ENCODE data around the gene KIF6. TPM values are rescaled to one million over a fixed set of nuclear protein-coding genes. Genes with fewer than 3 reads are reported as not detected.

Gene KIF6
- total and polyA plus RNA-seq, 2 donors (not counting 1 experiment from before 2014, with no cell fraction given), result not detected

GRCh38 chr6:39617520-39617919, 107.7 kb downstream of the KIF6 start:
- no peak overlapping the region for H3K4me3 Mint-ChIP-seq
- Histone ChIP-seq H3K27me3 (replicated peaks in 1 of 4; ENCODE audit: control extremely low read depth in 1 of 4, control insufficient read depth in 3 of 4, insufficient read depth in 4 of 4, low read length in 3 of 4) (peaks cover 0 to 3% (median 0%) of the 10 kb centered on the region in 4 experiments), H2AFZ (ENCODE audit: insufficient read depth, low read depth, low read length, poor library complexity, severe bottlenecking) (no peak overlapping the region), H3K27ac (ENCODE audit: low read length in 2 of 2) (no peak overlapping the region), H4K20me1 (ENCODE audit: control insufficient read depth, insufficient read depth, low read length, poor library complexity, severe bottlenecking) (no peaks in the 10 kb centered on the region), H3K4me3 (ENCODE audit: control extremely low read depth in 1 of 5, extremely low read depth in 1 of 5, insufficient read depth in 1 of 5, low read depth in 2 of 5, low read length in 4 of 5) (no peak overlapping the region), H3K9ac (ENCODE audit: low read length) (no peak overlapping the region), H3K36me3 (replicated peaks in 1 of 2; ENCODE audit: control extremely low read depth in 1 of 2, control insufficient read depth in 1 of 2, extremely low read depth in 1 of 2, insufficient read depth in 2 of 2, low read length in 1 of 2) (no peaks in the 10 kb centered on the region), H3K4me2 (replicated peaks; ENCODE audit: low read depth, low read length, poor library complexity, severe bottlenecking) (no peak overlapping the region), H3K9me3 (ENCODE audit: control extremely low read depth in 1 of 3, control insufficient read depth in 2 of 3, insufficient read depth in 1 of 3, low read length in 2 of 3) (no peaks in the 10 kb centered on the region), H3K79me2 (ENCODE audit: control insufficient read depth, insufficient read depth, low read length) (no peaks in the 10 kb centered on the region), H3K4me1 (ENCODE audit: control insufficient read depth in 2 of 2, insufficient read depth in 2 of 2, low read length in 2 of 2) (no peaks in the 10 kb centered on the region)
- POLR2A ChIA-PET, result no interaction called here
- CTCF ChIA-PET, result no interaction called here
- no peaks in the 10 kb centered on the region for H3K4me1 Mint-ChIP-seq
- TF ChIP-seq, protein P1, sequence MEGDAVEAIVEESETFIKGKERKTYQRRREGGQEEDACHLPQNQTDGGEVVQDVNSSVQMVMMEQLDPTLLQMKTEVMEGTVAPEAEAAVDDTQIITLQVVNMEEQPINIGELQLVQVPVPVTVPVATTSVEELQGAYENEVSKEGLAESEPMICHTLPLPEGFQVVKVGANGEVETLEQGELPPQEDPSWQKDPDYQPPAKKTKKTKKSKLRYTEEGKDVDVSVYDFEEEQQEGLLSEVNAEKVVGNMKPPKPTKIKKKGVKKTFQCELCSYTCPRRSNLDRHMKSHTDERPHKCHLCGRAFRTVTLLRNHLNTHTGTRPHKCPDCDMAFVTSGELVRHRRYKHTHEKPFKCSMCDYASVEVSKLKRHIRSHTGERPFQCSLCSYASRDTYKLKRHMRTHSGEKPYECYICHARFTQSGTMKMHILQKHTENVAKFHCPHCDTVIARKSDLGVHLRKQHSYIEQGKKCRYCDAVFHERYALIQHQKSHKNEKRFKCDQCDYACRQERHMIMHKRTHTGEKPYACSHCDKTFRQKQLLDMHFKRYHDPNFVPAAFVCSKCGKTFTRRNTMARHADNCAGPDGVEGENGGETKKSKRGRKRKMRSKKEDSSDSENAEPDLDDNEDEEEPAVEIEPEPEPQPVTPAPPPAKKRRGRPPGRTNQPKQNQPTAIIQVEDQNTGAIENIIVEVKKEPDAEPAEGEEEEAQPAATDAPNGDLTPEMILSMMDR (IDR thresholded peaks at IDR 0.05), result no peak
- no peak for TF ChIP-seq EZH2 (IDR thresholded peaks at IDR 0.05; ENCODE audit: borderline replicate concordance, insufficient read depth, low read depth, low read length, poor library complexity, severe bottlenecking)
- H3K9me3 Mint-ChIP-seq (ENCODE audit: insufficient read depth), result no peaks in the 10 kb centered on the region
- DNase-seq (no peak), ATAC-seq (ENCODE audit: low read depth) (no peak)
- peaks cover 18% of the 10 kb centered on the region for H3K27me3 Mint-ChIP-seq
- no peak overlapping the region for H3K27ac Mint-ChIP-seq
- intact Hi-C loops (cut with micrococcal nuclease), result no loop called here
- no CpG with 5 or more reads among the region's 3 CpGs for WGBS (ENCODE audit: insufficient coverage)

DNA sequence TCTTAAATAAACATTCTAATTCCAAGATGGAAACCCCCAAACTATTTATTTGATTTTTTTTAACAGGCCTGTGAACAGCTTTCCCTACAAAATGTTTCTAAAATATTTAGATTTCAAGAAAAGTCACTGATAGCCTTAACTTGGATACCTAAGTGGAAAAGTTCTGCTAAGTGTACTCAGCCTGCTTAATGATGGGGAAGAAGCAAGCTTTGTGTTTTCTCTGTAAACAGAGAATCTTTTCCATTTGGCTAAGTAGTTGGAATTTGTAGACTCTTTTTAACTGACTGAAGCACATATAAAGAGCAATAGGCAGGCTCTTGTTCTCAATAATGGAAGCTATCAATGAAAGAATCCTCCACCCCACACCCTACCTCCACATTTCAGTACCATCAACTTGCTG, 108.2 kb downstream of the KIF6 start:
- H3K27me3 Mint-ChIP-seq, result peaks cover 18% of the 10 kb centered on the region
- no peak for ATAC-seq (ENCODE audit: low read depth)
- TF ChIP-seq EZH2 (IDR thresholded peaks at IDR 0.05; ENCODE audit: borderline replicate concordance, insufficient read depth, low read depth, low read length, poor library complexity, severe bottlenecking), result no peak
- TF ChIP-seq, protein P1 (IDR thresholded peaks at IDR 0.05), result no peak
- ChIA-PET CTCF (no interaction called here), POLR2A (no interaction called here)
- H3K27ac Mint-ChIP-seq, result no peak overlapping the region
- no peaks in the 10 kb centered on the region for H3K79me2 ChIP-seq (ENCODE audit: control insufficient read depth, insufficient read depth, low read length)
- intact Hi-C loops (cut with micrococcal nuclease), result no loop called here
- no peak overlapping the region for H3K4me3 Mint-ChIP-seq
- H3K4me3 ChIP-seq (ENCODE audit: control extremely low read depth in 1 of 5, extremely low read depth in 1 of 5, insufficient read depth in 1 of 5, low read depth in 2 of 5, low read length in 4 of 5), result no peak overlapping the region
- no peak for DNase-seq
- no peaks in the 10 kb centered on the region for H3K9me3 ChIP-seq (ENCODE audit: control extremely low read depth in 1 of 3, control insufficient read depth in 2 of 3, insufficient read depth in 1 of 3, low read length in 2 of 3)
- H3K4me2 ChIP-seq (replicated peaks; ENCODE audit: low read depth, low read length, poor library complexity, severe bottlenecking), result no peak overlapping the region
- no peaks in the 10 kb centered on the region for H3K9me3 Mint-ChIP-seq (ENCODE audit: insufficient read depth)
- no peak overlapping the region for H2AFZ ChIP-seq (ENCODE audit: insufficient read depth, low read depth, low read length, poor library complexity, severe bottlenecking)
- no peaks in the 10 kb centered on the region for H4K20me1 ChIP-seq (ENCODE audit: control insufficient read depth, insufficient read depth, low read length, poor library complexity, severe bottlenecking)
- no peaks in the 10 kb centered on the region for H3K4me1 ChIP-seq (ENCODE audit: control insufficient read depth in 2 of 2, insufficient read depth in 2 of 2, low read length in 2 of 2)
- peaks cover 0 to 3% (median 0%) of the 10 kb centered on the region in 4 experiments for H3K27me3 ChIP-seq (replicated peaks in 1 of 4; ENCODE audit: control extremely low read depth in 1 of 4, control insufficient read depth in 3 of 4, insufficient read depth in 4 of 4, low read length in 3 of 4)
- no peaks in the 10 kb centered on the region for H3K36me3 ChIP-seq (replicated peaks in 1 of 2; ENCODE audit: control extremely low read depth in 1 of 2, control insufficient read depth in 1 of 2, extremely low read depth in 1 of 2, insufficient read depth in 2 of 2, low read length in 1 of 2)
- no peaks in the 10 kb centered on the region for H3K4me1 Mint-ChIP-seq
- H3K27ac ChIP-seq (ENCODE audit: low read length in 2 of 2), result no peak overlapping the region
- no peak overlapping the region for H3K9ac ChIP-seq (ENCODE audit: low read length)

Data from B cell (primary cell).